Endothelial cell of umbilical vein (primary cell): ENCODE measurements around the gene F2. TPM values are rescaled to one million over a fixed set of nuclear protein-coding genes. Genes with fewer than 3 reads are reported as not detected.

ENCODE experiments used
- BruUV-seq: library from RNA; stranded (reverse); fragments of 400-500 nt; replicated peaks from 2 replicates; lab custom pipeline; 2021; lab: Mats Ljungman, UMichigan
- CTCF ChIA-PET: fragments of 300-600, 350-600 bp; sonication (Branson Sonifier 250); formaldehyde crosslinking; loops from one replicate; lab custom pipeline; 2021; ENCODE audit warnings: antibody characterized with exemption, inconsistent platforms; lab: Charles Lee
- POLR2A ChIA-PET: fragments of 300-600, 350-600 bp; sonication (Branson Sonifier 250); formaldehyde crosslinking; loops from one replicate; lab custom pipeline; 2021; ENCODE audit warnings: antibody characterized with exemption, inconsistent platforms; lab: Charles Lee
- DNase-seq: peaks from one replicate; pipeline ENCODE4 v3.0.0-alpha.2; 2011; ENCODE audit warnings: low read depth, low spot score
- FAIRE-seq: peaks from 2 replicates; lab custom pipeline; 2011; peaks lifted over from hg19 to GRCh38; lab: Jason Lieb, UNC
- H2AFZ ChIP-seq: 2 replicates; pipeline ENCODE4 v1.6.0; 2012; ENCODE audit warnings: low read depth, low read length, control low read depth, inconsistent platforms
- H3K27ac ChIP-seq: 2 replicates; pipeline ENCODE4 v1.5.1; 2011; ENCODE audit warnings: low read depth, mild to moderate bottlenecking, control low read depth, low read length, moderate library complexity; ENCODE audit not compliant: insufficient read depth
- H3K27me3 ChIP-seq, 2 experiments: 2 replicates each; pipeline versions ENCODE4 v1.6.0 to v1.6.1; 2011; ENCODE audit warnings: low read length in 2 of 2, mixed read lengths in 1 of 2; ENCODE audit not compliant: control insufficient read depth in 2 of 2, insufficient read depth in 2 of 2
- H3K36me3 ChIP-seq, 2 experiments: 2 replicates in 1 of 2; 3 replicates in 1 of 2; pipeline ENCODE4 v1.5.1; 2011; ENCODE audit warnings: low read length in 2 of 2, mild to moderate bottlenecking in 1 of 2, moderate library complexity in 1 of 2; ENCODE audit not compliant: control insufficient read depth in 2 of 2, insufficient read depth in 2 of 2; ENCODE audit errors: extremely low read depth in 1 of 2
- H3K4me1 ChIP-seq: 3 replicates; pipeline ENCODE4 v1.5.1; 2011; ENCODE audit warnings: mild to moderate bottlenecking, low read length; ENCODE audit not compliant: control insufficient read depth, insufficient read depth; ENCODE audit errors: extremely low read depth
- H3K4me2 ChIP-seq: 2 replicates; pipeline ENCODE4 v1.6.1; 2011; ENCODE audit warnings: low read length, control low read depth, mixed read lengths; ENCODE audit not compliant: insufficient read depth
- H3K4me3 ChIP-seq, 3 experiments: fragments of 200-600 bp in 1 of 3; sonication (generic), shearing (Covaris generic) in 1 of 3; replicated peaks in 1 of 3; 2 replicates each; pipeline ENCODE4 v1.5.1; 2011 to 2016; ENCODE audit warnings: control low read depth in 3 of 3, low read length in 3 of 3, mild to moderate bottlenecking in 2 of 3, inconsistent platforms in 1 of 3, low read depth in 1 of 3, moderate library complexity in 1 of 3; ENCODE audit not compliant: insufficient read depth in 1 of 3
- H3K79me2 ChIP-seq: 2 replicates; pipeline ENCODE4 v1.6.0; 2012; ENCODE audit warnings: low read length, inconsistent platforms; ENCODE audit not compliant: control insufficient read depth, insufficient read depth
- H3K9ac ChIP-seq: replicated peaks from 2 replicates; pipeline ENCODE3; 2011; ENCODE audit warnings: low read length, control low read depth; ENCODE audit not compliant: insufficient read depth; ENCODE audit errors: extremely low read depth
- H3K9me1 ChIP-seq: replicated peaks from 3 replicates; pipeline ENCODE4 v1.6.0; 2011; ENCODE audit warnings: mild to moderate bottlenecking, low read length; ENCODE audit not compliant: control insufficient read depth, insufficient read depth; ENCODE audit errors: extremely low read depth
- H3K9me3 ChIP-seq: replicated peaks from 2 replicates; pipeline ENCODE4 v1.5.1; 2012; ENCODE audit warnings: low read length, inconsistent platforms; ENCODE audit not compliant: control insufficient read depth, insufficient read depth
- H4K20me1 ChIP-seq: replicated peaks from 2 replicates; pipeline ENCODE3; 2011; ENCODE audit warnings: mild to moderate bottlenecking, low read length; ENCODE audit not compliant: control insufficient read depth, insufficient read depth; ENCODE audit errors: extremely low read depth
- CTCF ChIP-seq, 2 donors: IDR thresholded peaks; 1 replicate in 1 of 2; 2 replicates in 1 of 2; pipeline ENCODE4 v1.5.1; 2011; ENCODE audit warnings: low read length in 2 of 2, mild to moderate bottlenecking in 2 of 2, moderate library complexity in 2 of 2, control low read depth in 1 of 2, inconsistent platforms in 1 of 2, low read depth in 1 of 2; ENCODE audit not compliant: insufficient read depth in 1 of 2; ENCODE audit errors: extremely low read depth in 1 of 2
- EZH2 ChIP-seq: IDR thresholded peaks from 2 replicates; pipeline ENCODE4 v1.6.1; 2012; ENCODE audit warnings: borderline replicate concordance, low read depth, mild to moderate bottlenecking, moderate library complexity, low read length, inconsistent platforms; ENCODE audit not compliant: severe bottlenecking
- FOS ChIP-seq: IDR thresholded peaks from 2 replicates; pipeline ENCODE4 v1.6.1; 2011; ENCODE audit warnings: mild to moderate bottlenecking, low read length, moderate library complexity, borderline replicate concordance; ENCODE audit not compliant: insufficient read depth
- GATA2 ChIP-seq: IDR thresholded peaks from 2 replicates; pipeline ENCODE4 v1.7.0; 2011; ENCODE audit warnings: low read depth, mild to moderate bottlenecking, moderate library complexity, mixed read lengths, low read length; ENCODE audit not compliant: insufficient read length, insufficient read depth
- JUN ChIP-seq: IDR thresholded peaks from 2 replicates; pipeline ENCODE4 v1.6.1; 2011; ENCODE audit warnings: borderline replicate concordance, low read depth; ENCODE audit not compliant: insufficient read length, insufficient read depth
- MAX ChIP-seq: IDR thresholded peaks from 2 replicates; pipeline ENCODE4 v1.6.1; 2011; ENCODE audit not compliant: insufficient read depth, insufficient read length
- MYC ChIP-seq: IDR thresholded peaks from one replicate; pipeline ENCODE4 v1.6.1; 2011; ENCODE audit warnings: mild to moderate bottlenecking, low read depth, low read length
- POLR2A ChIP-seq: IDR thresholded peaks from 2 replicates; pipeline ENCODE4 v1.6.1; 2012; ENCODE audit warnings: low read depth, mild to moderate bottlenecking, control low read depth, low read length
- POLR2AphosphoS5 ChIP-seq: IDR thresholded peaks from 2 replicates; pipeline ENCODE4 v1.6.1; 2012; ENCODE audit warnings: low read depth, mild to moderate bottlenecking, control low read depth, low read length, moderate library complexity; ENCODE audit not compliant: insufficient read depth
- dilution Hi-C: fragments of 300-500 bp; cut with MboI; formaldehyde crosslinking; loops from one replicate; pipeline ENCODE4 v1.15.0; 2019; ENCODE audit warnings: low sequenced_read_pairs; ENCODE audit not compliant: extremely low pct_ligation_motif_present
- intact Hi-C: fragments of 100-400 bp; cut with micrococcal nuclease; formaldehyde crosslinking; loops from one replicate; pipeline ENCODE4 v1.10.0; 2022
- polyA plus RNA-seq, 4 experiments: library from polyadenylated mRNA; depleted of rRNA in 3 of 4; stranded (reverse) in 3 of 4; unstranded in 1 of 4; fragments of >200 nt; gene quantifications; 2 replicates each; pipeline versions ENCODE4 v1.2.1 to v1.2.3, GENCODE V29; 2011 to 2012; ENCODE audit warnings: missing spikeins in 1 of 4
- total RNA-seq: library from RNA; stranded (reverse); gene quantifications from 2 replicates; pipeline ENCODE4 v1.2.3, GENCODE V29; 2021

F2 gene
- total and polyA plus RNA-seq, 2 donors (not counting 3 experiments of a cell fraction or from before 2014, with no cell fraction given) = 0.04 TPM; not detected in 1

- ChIA-PET POLR2A (no interaction called here), CTCF (no interaction called here)
- dilution Hi-C loops (no loop called here), intact Hi-C loops (no loop called here)
- no peaks in the 10 kb centered on the region for H3K79me2 ChIP-seq
- no peaks in the 10 kb centered on the region for H4K20me1 ChIP-seq
- H3K27me3 ChIP-seq = no peaks in the 10 kb centered on the region
- H3K27ac ChIP-seq = no peak overlapping the region
- H2AFZ ChIP-seq = no peak overlapping the region
- no peaks in the 10 kb centered on the region for H3K9me3 ChIP-seq
- H3K9me1 ChIP-seq = no peaks in the 10 kb centered on the region
- DNase-seq (no peak), FAIRE-seq (no peak)
- no peaks in the 10 kb centered on the region for H3K4me1 ChIP-seq
- H3K4me3 ChIP-seq = no peak overlapping the region
- no peak for TF ChIP-seq GATA2
- no peak overlapping the region for H3K9ac ChIP-seq
- peaks cover 0 to 29% of the 10 kb centered on the region in 2 experiments for H3K36me3 ChIP-seq
- no TSS peak for BruUV-seq
- H3K4me2 ChIP-seq = no peak overlapping the region
Measured at GRCh38 chr11:46679241-46680163, 39.5 kb upstream of the F2 start.

GRCh38 chr11:46680164-46680760 lies 38.8 kb upstream of the F2 start:
- H2AFZ ChIP-seq = no peak overlapping the region
- DNase-seq (no peak), FAIRE-seq (no peak)
- H3K27me3 ChIP-seq = no peaks in the 10 kb centered on the region
- BruUV-seq = no TSS peak
- H3K9me3 ChIP-seq = no peaks in the 10 kb centered on the region
- no peak overlapping the region for H3K27ac ChIP-seq
- H3K4me2 ChIP-seq = no peak overlapping the region
- ChIA-PET CTCF (no interaction called here), POLR2A (no interaction called here)
- intact Hi-C loops = no loop called here
- H4K20me1 ChIP-seq = no peaks in the 10 kb centered on the region
- dilution Hi-C loops = no loop called here
- H3K36me3 ChIP-seq = peaks cover 0 to 29% of the 10 kb centered on the region in 2 experiments
- H3K9me1 ChIP-seq = no peaks in the 10 kb centered on the region
- TF ChIP-seq CTCF (IDR thresholded peaks at IDR 0.05; ENCODE audit: extremely low read depth in 1 of 2, insufficient read depth in 1 of 2, low read depth in 1 of 2, low read length in 2 of 2) (no peak), GATA2 (no peak), FOS (no peak), POLR2AphosphoS5 (no peak), MAX (no peak), EZH2 (no peak), MYC (no peak), JUN (no peak), POLR2A (no peak)
- no peak overlapping the region for H3K4me3 ChIP-seq
- H3K4me1 ChIP-seq = no peaks in the 10 kb centered on the region
- H3K79me2 ChIP-seq = no peaks in the 10 kb centered on the region
- H3K9ac ChIP-seq = no peak overlapping the region
